Measurements from ENCODE around the gene CDCP1. TPM values are rescaled to one million over a fixed set of nuclear protein-coding genes. Genes with fewer than 3 reads are reported as not detected.

CDCP1 gene
- total RNA-seq, 4 donors from 2014 or later: 41.6 to 64.6 (median 53.4) TPM

DNA sequence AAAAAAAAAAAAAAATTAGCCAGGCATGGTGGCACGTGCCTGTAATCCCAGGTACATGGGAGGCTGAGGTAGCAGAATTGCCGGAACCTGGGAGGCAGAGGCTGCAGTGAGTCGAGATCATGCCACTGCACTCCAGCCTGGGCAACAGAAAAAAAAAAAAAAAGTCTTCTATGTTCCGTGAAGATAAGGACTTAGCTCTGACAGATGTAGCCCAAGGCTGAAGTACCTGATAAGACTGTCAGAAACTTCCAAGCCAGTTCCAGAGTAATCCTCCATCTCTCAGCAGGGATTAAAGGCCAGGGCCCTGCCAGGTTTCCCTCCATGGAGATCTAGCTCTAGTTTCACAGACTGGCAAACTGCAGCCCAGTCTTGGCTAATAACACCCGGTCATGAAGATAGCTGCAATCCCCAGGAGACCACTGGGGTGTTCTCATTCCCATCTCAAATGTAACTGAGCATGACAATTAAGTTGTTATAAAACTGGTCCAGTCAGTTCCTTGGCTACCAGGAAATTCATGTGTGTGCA, 8.5 kb downstream of the CDCP1 start:
- in situ Hi-C loops (cut with MboI; ENCODE audit: low pct_ligation_motif_present in 1 of 4, low pct_unique_long_range_greater_than_20kb in 1 of 4, low sequenced_read_pairs in 3 of 4) (no loop called here), intact Hi-C loops (cut with DNase I; ENCODE audit: low total_unique reads) (no loop called here)
- WGBS, 2 donors (ENCODE audit: low coverage in 1 of 2): 42 to 61% methylated on average over 2 to 5 of the region's 5 CpGs
- no peaks in the 10 kb centered on the region for H3K27me3 ChIP-seq
- no peaks in the 10 kb centered on the region for H3K36me3 ChIP-seq
- peaks cover 17 to 61% (median 40%) of the 10 kb centered on the region in 4 donors for H3K4me1 ChIP-seq
- H3K9me3 ChIP-seq: no peaks in the 10 kb centered on the region
- no peak for DNase-seq
- H3K27ac ChIP-seq: peak overlapping the region; percentile 62 to 74 (median 70)
- no peak for TF ChIP-seq EP300 (IDR thresholded peaks at IDR 0.05; ENCODE audit: low read depth)
- TF ChIP-seq CTCF (IDR thresholded peaks at IDR 0.05): peak in 1 of 5 experiments; percentile 19
- H3K4me3 ChIP-seq: no peak overlapping the region

DNA sequence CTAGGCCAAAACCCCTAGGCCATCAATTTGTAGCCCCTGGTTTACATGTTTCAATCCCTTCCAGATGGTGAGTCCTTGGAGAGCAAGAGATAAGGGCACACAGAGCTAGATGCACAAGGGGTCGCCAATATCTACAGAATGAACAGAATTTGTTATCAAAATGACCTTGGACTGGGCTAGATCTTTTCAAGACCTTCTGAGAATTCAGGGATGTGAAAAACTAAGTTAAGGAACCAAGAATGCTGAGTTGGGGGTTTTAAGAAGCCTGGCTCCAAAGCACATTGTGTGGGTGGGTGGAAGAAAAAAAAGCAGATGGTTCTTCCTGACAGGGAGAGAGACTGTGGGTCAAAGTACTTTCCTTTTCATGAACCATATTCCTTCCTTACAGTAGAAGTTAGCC, 10.2 kb downstream of the CDCP1 start:
- no peak for TF ChIP-seq EP300 (IDR thresholded peaks at IDR 0.05; ENCODE audit: low read depth)
- TF ChIP-seq POLR2AphosphoS5 (IDR thresholded peaks at IDR 0.05): no peak
- TF ChIP-seq POLR2A (IDR thresholded peaks at IDR 0.05): no peak
- TF ChIP-seq CTCF (IDR thresholded peaks at IDR 0.05): no peak
- Histone ChIP-seq H3K27me3 (no peaks in the 10 kb centered on the region), H3K4me3 (no peak overlapping the region), H3K4me1 (peaks cover 16 to 52% (median 34%) of the 10 kb centered on the region in 4 donors), H3K36me3 (no peaks in the 10 kb centered on the region), H3K9me3 (no peaks in the 10 kb centered on the region), H3K27ac (peak overlapping the region in 2 of 4 donors; percentile 11 to 23)
- 87 to 100% methylated on average over 1 of the region's 1 CpG for WGBS, 2 donors (ENCODE audit: low coverage in 1 of 2)
- DNase-seq: no peak
- intact Hi-C loops (cut with DNase I; ENCODE audit: low total_unique reads): no loop called here
- in situ Hi-C loops (cut with MboI; ENCODE audit: low pct_ligation_motif_present in 1 of 4, low pct_unique_long_range_greater_than_20kb in 1 of 4, low sequenced_read_pairs in 3 of 4): no loop called here

DNA sequence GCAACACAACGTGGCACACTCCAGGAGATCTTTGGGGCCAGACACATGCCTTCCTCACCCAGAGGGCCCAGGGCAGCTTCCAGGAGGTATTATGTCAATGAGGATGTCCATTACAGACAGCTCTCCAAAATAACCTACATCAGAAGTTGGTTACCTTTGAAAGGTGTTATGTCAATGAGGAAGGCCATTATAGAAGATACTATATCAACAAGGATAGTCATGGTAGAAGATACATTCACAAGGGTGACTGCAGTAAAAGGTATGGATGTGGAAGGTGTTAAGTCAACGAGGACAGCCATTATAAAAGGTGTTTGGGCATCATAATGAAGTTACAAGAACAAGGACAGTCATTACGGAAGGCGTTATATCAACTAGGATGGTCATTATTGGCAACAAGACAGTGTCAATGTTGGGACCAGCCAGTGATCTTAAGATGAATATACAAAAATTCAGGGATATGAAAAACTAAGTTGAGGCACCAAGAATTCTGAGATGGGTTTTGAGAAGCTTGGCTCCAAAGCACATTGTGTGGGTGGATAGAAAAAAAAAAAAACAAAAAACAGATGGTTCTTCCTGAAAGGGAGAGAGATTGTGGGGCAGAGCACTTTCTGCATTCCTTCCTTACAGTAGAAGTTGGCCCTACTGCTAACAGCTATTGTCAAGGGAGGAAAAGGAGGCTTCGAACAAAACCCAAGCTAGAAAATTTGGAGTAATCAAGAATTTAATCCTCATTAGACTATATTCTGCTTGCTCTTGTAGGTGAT, 11.2 kb downstream of the CDCP1 start:
- intact Hi-C loops (cut with DNase I; ENCODE audit: low total_unique reads) (no loop called here), in situ Hi-C loops (cut with MboI; ENCODE audit: low pct_ligation_motif_present in 1 of 4, low pct_unique_long_range_greater_than_20kb in 1 of 4, low sequenced_read_pairs in 3 of 4) (no loop called here)

More for the DNA sequence above, 11.2 kb downstream of the CDCP1 start:
- H3K27ac ChIP-seq: peak overlapping the region in 1 of 4 donors; percentile 9
- H3K4me1 ChIP-seq: peaks cover 8 to 42% (median 25%) of the 10 kb centered on the region in 4 donors
- no peaks in the 10 kb centered on the region for H3K9me3 ChIP-seq
- no peaks in the 10 kb centered on the region for H3K27me3 ChIP-seq
- H3K36me3 ChIP-seq: no peaks in the 10 kb centered on the region
- DNase-seq: no peak
- 81 to 91% methylated on average over 4 to 5 of the region's 5 CpGs for WGBS, 2 donors (ENCODE audit: low coverage in 1 of 2)
- TF ChIP-seq POLR2A (IDR thresholded peaks at IDR 0.05): no peak
- TF ChIP-seq CTCF (IDR thresholded peaks at IDR 0.05): no peak
- no peak for TF ChIP-seq EP300 (IDR thresholded peaks at IDR 0.05; ENCODE audit: low read depth)
- no peak for TF ChIP-seq POLR2AphosphoS5 (IDR thresholded peaks at IDR 0.05)
- H3K4me3 ChIP-seq: no peak overlapping the region

All from transverse colon (tissue), 4 donors.